HepG2 (cell line): ENCODE data around the gene TMEM14A. TPM values are rescaled to one million over a fixed set of nuclear protein-coding genes. Genes with fewer than 3 reads are reported as not detected.

Experiments
- ATAC-seq: fragments of 200-7000 bp; cut with Tn5 transposase; 3 replicates; pipeline ENCODE4 v1.9.1; 2020; ENCODE audit warnings: mild to moderate bottlenecking, moderate library complexity
- BruUV-seq: library from RNA; stranded (reverse); fragments of 400-500 nt; replicated peaks from 2 replicates; lab custom pipeline; 2021; lab: Mats Ljungman, UMichigan
- CTCF ChIA-PET: fragments of 300-600 bp; formaldehyde crosslinking; extraction: SDS; loops from one replicate; lab custom pipeline; 2021; ENCODE audit warnings: low total read pairs, inconsistent platforms, low intra/inter-chr PET ratio; lab: Yijun Ruan, JAX
- POLR2A ChIA-PET: fragments of 350-600 bp; sonication (Branson Sonifier 250); formaldehyde crosslinking; loops from one replicate; lab custom pipeline; 2020; ENCODE audit warnings: antibody characterized with exemption, inconsistent platforms; lab: Yijun Ruan, JAX
- DNase-seq: peaks from one replicate; pipeline ENCODE4 v3.0.0-alpha.2; 2015; ENCODE audit warnings: low spot score
- FAIRE-seq: peaks from 3 replicates; lab custom pipeline; 2011; peaks lifted over from hg19 to GRCh38; lab: Jason Lieb, UNC
- H2AFZ ChIP-seq: one replicate; pipeline ENCODE4 v1.6.1; 2011; ENCODE audit warnings: low read length, inconsistent platforms
- H3K27ac ChIP-seq: fragments of 300-600 bp; 3 replicates; pipeline ENCODE4 v1.8.0; 2011; ENCODE audit warnings: mixed run types, mild to moderate bottlenecking, mixed read lengths, low read length, inconsistent platforms; ENCODE audit not compliant: insufficient read depth; ENCODE audit errors: extremely low read length
- H3K27me3 ChIP-seq, 2 experiments: fragments of 200-600 bp in 1 of 2; 2 replicates in 1 of 2; 3 replicates in 1 of 2; pipeline versions ENCODE4 v1.6.0 to v1.8.0; 2011; ENCODE audit warnings: low read length in 2 of 2, mild to moderate bottlenecking in 2 of 2, moderate library complexity in 2 of 2, inconsistent platforms in 1 of 2; ENCODE audit not compliant: insufficient read depth in 2 of 2, control insufficient read depth in 1 of 2
- H3K36me3 ChIP-seq, 2 experiments: fragments of 200-600 bp in 1 of 2; replicated peaks in 1 of 2; 2 replicates in 1 of 2; 3 replicates in 1 of 2; pipeline versions ENCODE4 v1.5.1 to v1.8.0; 2011; ENCODE audit warnings: low read length in 2 of 2, inconsistent platforms in 1 of 2; ENCODE audit not compliant: insufficient read depth in 2 of 2, control insufficient read depth in 1 of 2
- H3K4me1 ChIP-seq: 2 replicates; pipeline ENCODE4 v1.5.1; 2012; ENCODE audit warnings: low read length, inconsistent platforms; ENCODE audit not compliant: insufficient read depth
- H3K4me2 ChIP-seq: 2 replicates; pipeline ENCODE4 v1.6.0; 2011; ENCODE audit warnings: low read depth, low read length, inconsistent platforms
- H3K4me3 ChIP-seq, 3 experiments: fragments of 200-600 bp in 1 of 3; sonication (generic), shearing (Covaris generic) in 1 of 3; replicated peaks in 1 of 3; 2 replicates each; pipeline ENCODE4 v1.5.1; 2011 to 2016; ENCODE audit warnings: low read length in 3 of 3, inconsistent platforms in 2 of 3, low read depth in 2 of 3, mild to moderate bottlenecking in 2 of 3, control low read depth in 1 of 3, mixed read lengths in 1 of 3; ENCODE audit not compliant: insufficient read depth in 1 of 3
- H3K79me2 ChIP-seq: one replicate; pipeline ENCODE4 v1.6.1; 2011; ENCODE audit warnings: low read length, inconsistent platforms; ENCODE audit not compliant: insufficient read depth
- H3K9ac ChIP-seq: 2 replicates; pipeline ENCODE4 v1.6.0; 2011; ENCODE audit warnings: mild to moderate bottlenecking, low read depth, low read length, inconsistent platforms; ENCODE audit not compliant: insufficient read depth
- H3K9me3 ChIP-seq: 2 replicates; pipeline ENCODE4 v1.5.1; 2012; ENCODE audit warnings: mild to moderate bottlenecking, low read length
- H4K20me1 ChIP-seq: 2 replicates; pipeline ENCODE4 v1.6.0; 2011; ENCODE audit warnings: inconsistent platforms, mild to moderate bottlenecking, low read length, moderate library complexity; ENCODE audit not compliant: insufficient read depth
- JUN ChIP-seq: sonication (generic); formaldehyde crosslinking; IDR thresholded peaks from 2 replicates; pipeline ENCODE4 v1.4.0; 2020; ENCODE audit warnings: mild to moderate bottlenecking, missing genetic modification reagents
- KAT8 ChIP-seq: IDR thresholded peaks from 2 replicates; pipeline ENCODE4 v1.6.1; 2016; ENCODE audit warnings: missing genetic modification reagents, missing compliant biosample characterization
- MED8 ChIP-seq: sonication (generic); formaldehyde crosslinking; IDR thresholded peaks from 2 replicates; pipeline ENCODE4 v1.8.1; 2023; ENCODE audit warnings: mild to moderate bottlenecking, missing genetic modification reagents; ENCODE audit not compliant: insufficient replicate concordance
- NBN ChIP-seq: fragments of 450-650 bp; conservative IDR thresholded peaks from 2 replicates; pipeline ENCODE4 v1.6.1; 2017
- RARG ChIP-seq: sonication (generic); formaldehyde crosslinking; IDR thresholded peaks from 2 replicates; pipeline ENCODE4 v1.4.0; 2020; ENCODE audit warnings: low read depth, mild to moderate bottlenecking, missing genetic modification reagents
- TMF1 ChIP-seq: sonication (generic); formaldehyde crosslinking; IDR thresholded peaks from 2 replicates; pipeline ENCODE4 v1.8.1; 2022; ENCODE audit warnings: low read depth, missing genetic modification reagents
- ZBTB42 ChIP-seq: sonication (generic); formaldehyde crosslinking; IDR thresholded peaks from 2 replicates; pipeline ENCODE4 v1.5.0; 2020; ENCODE audit warnings: mild to moderate bottlenecking, missing genetic modification reagents
- ZNF234 ChIP-seq: sonication (generic); formaldehyde crosslinking; conservative IDR thresholded peaks from 2 replicates; pipeline ENCODE4 v1.5.1; 2020; ENCODE audit warnings: mild to moderate bottlenecking, missing genetic modification reagents
- WGBS: methylation state at CpG from one replicate; pipeline ENCODE4 v1.1.6; 2017; ENCODE audit warnings: low lambda C conversion rate; 5-methylcytosine and 5-hydroxymethylcytosine counted together
- in situ Hi-C: cut with HindIII; loops from 2 replicates; pipeline ENCODE4 v1.10.0; 2017; ENCODE audit warnings: low pct_unique_long_range_greater_than_20kb; ENCODE audit not compliant: extremely low pct_ligation_motif_present
- intact Hi-C: fragments of 100-400 bp; cut with micrococcal nuclease; formaldehyde crosslinking; loops from one replicate; pipeline ENCODE4 v1.10.0; 2022; ENCODE audit not compliant: unreplicated experiment
- polyA plus RNA-seq, 8 experiments: library from polyadenylated mRNA; depleted of rRNA in 3 of 8; stranded (reverse) in 7 of 8; unstranded in 1 of 8; fragments of >200 nt; fragmentation: Illumina TruSeq in 4 of 8; extraction: Trizol in 4 of 8; gene quantifications; 2 replicates each; pipeline versions ENCODE4 v1.2.1 to v1.2.3, GENCODE V29; 2011 to 2016; ENCODE audit warnings: low read depth in 4 of 8, missing spikeins in 1 of 8, mixed read lengths in 1 of 8; ENCODE audit not compliant: insufficient read depth in 1 of 8
- total RNA-seq, 5 experiments: library from RNA; depleted of rRNA; stranded (reverse); fragments of >200 nt; fragmentation: Illumina TruSeq; extraction: Trizol; gene quantifications; 2 replicates each; pipeline ENCODE4 v1.2.3, GENCODE V29; 2016; ENCODE audit warnings: low read depth in 1 of 5
- TF ChIP-seq, protein P1 (sequence below): IDR thresholded peaks from 2 replicates; pipeline ENCODE4 v1.6.1; 2016; ENCODE audit warnings: missing genetic modification reagents, missing compliant biosample characterization
- TF ChIP-seq, protein P2 (sequence below): sonication (generic); formaldehyde crosslinking; IDR thresholded peaks from 2 replicates; pipeline ENCODE4 v1.5.1; 2020; ENCODE audit warnings: missing genetic modification reagents, mild to moderate bottlenecking, borderline replicate concordance
- TF ChIP-seq, protein P3 (sequence below): sonication (generic); formaldehyde crosslinking; IDR thresholded peaks from 2 replicates; pipeline ENCODE4 v1.8.1; 2023; ENCODE audit warnings: mild to moderate bottlenecking, inconsistent platforms, moderate library complexity, missing genetic modification reagents, borderline replicate concordance

The TMEM14A gene
- total and polyA plus RNA-seq, 2 of the 13 experiments (the other 11 are each of a cell fraction or from before 2014, with no cell fraction given) = 24.6 to 73.7 TPM

DNA sequence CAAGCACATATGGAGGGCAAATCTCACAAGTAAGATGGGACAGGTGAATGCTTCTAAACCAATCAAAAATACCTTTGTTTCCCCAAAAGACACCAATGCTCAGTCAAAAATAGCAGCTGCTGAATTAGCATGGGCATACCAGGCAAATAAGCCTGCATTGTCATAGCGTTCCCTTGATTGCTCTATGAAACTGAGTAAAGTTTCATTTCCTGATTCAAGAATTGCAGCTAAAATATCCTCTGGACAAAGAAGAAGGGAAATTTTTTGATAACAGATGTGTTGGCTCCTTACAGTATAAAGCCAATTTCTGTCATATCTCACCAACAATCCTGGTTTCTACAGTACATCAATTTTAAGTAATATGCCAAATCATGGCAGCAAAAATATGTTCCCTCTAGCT is 3.3 kb upstream of the TMEM14A start:
- WGBS = 95% methylated on average over 1 of the region's 1 CpG
- Histone ChIP-seq H3K27me3 (no peaks in the 10 kb centered on the region; a peak in 1 of 5 replicates), H3K4me2 (no peak overlapping the region), H3K27ac (no peak overlapping the region), H3K4me3 (no peak overlapping the region), H3K9me3 (no peaks in the 10 kb centered on the region), H3K79me2 (peaks cover 32% of the 10 kb centered on the region), H2AFZ (no peak overlapping the region)
- ChIA-PET CTCF (no interaction called here), POLR2A (no interaction called here)
- in situ Hi-C loops = loop anchor here (10.0 to 25.0 kb wide), 2 partner anchors 383 to 505 kb away; partner anchors contain the start of gene MCM3
- FAIRE-seq = no peak
- TF ChIP-seq, protein P1, sequence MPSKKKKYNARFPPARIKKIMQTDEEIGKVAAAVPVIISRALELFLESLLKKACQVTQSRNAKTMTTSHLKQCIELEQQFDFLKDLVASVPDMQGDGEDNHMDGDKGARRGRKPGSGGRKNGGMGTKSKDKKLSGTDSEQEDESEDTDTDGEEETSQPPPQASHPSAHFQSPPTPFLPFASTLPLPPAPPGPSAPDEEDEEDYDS (CRISPR knock-in tag) = no peak
- no peak for TF ChIP-seq NBN
- no peak for TF ChIP-seq RARG (CRISPR knock-in tag)
- no peak for TF ChIP-seq JUN (CRISPR knock-in tag)
- TF ChIP-seq, protein P2, sequence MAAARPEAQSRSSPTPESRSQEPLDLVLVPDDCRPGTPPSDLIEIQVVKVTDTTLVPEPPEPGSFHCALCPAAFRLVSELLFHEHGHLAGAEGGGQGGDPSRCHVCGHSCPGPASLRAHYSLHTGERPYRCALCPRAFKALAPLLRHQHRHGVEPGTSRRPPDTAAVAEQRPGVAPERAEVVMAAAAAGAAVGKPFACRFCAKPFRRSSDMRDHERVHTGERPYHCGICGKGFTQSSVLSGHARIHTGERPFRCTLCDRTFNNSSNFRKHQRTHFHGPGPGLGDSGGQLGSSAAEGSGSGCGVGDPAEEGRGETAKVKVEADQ (CRISPR knock-in tag) = no peak
- TF ChIP-seq, all 625 proteins: peak for 0
- Histone ChIP-seq H3K9ac (no peak overlapping the region), H4K20me1 (no peaks in the 10 kb centered on the region), H3K36me3 (peaks cover 0 to 1% of the 10 kb centered on the region in 2 experiments; a peak in 1 of 5 replicates), H3K4me1 (peaks cover 69% of the 10 kb centered on the region)
- DNase-seq (no peak), ATAC-seq (no peak)
- intact Hi-C loops = loop anchor here (10.0 kb wide), 1 partner anchor 153 kb away; no protein-coding TSS in a partner anchor
- no TSS peak for BruUV-seq

DNA sequence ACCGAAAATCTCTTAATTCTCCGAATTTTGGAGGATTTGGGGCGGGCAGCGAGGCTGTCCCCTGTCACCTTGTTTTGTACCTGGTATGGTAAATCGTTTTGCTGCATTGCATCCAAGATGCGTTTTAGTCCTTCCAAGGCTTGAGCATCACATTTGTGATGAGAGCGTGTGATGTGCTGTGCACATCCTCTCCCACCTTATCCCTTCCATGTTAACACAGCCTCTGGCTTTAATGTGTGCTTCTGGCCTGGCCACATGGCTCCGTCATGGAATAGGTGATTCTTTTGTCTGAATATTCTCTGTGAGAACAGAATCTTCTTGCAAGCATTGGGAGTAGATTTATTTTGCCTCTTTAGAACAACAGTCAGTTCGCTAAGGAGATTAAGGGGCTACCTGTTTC is 763 bp downstream of the TMEM14A start:
- POLR2A ChIA-PET = interaction anchor here (0.6 to 1.2 kb wide), 3 partner anchors 75 to 388 kb away, joined by 3 read pairs; no protein-coding TSS in a partner anchor
- CTCF ChIA-PET = no interaction called here
- WGBS = 65% methylated on average over 9 of the region's 9 CpGs
- Histone ChIP-seq H3K79me2 (peaks cover 10% of the 10 kb centered on the region), H3K9me3 (no peaks in the 10 kb centered on the region), H3K4me3 (peak overlapping the region; percentile 60 to 80 (median 69)), H4K20me1 (no peaks in the 10 kb centered on the region), H3K27me3 (no peaks in the 10 kb centered on the region; a peak in 1 of 5 replicates), H3K27ac (no peak overlapping the region), H2AFZ (no peak overlapping the region), H3K4me2 (peak overlapping the region; percentile 94), H3K4me1 (peaks cover 45% of the 10 kb centered on the region), H3K36me3 (peaks cover 0 to 1% of the 10 kb centered on the region in 2 experiments; a peak in 2 of 5 replicates), H3K9ac (peak overlapping the region; percentile 58; the same call in 1 of the 2 replicates)
- no peak for FAIRE-seq
- in situ Hi-C loops = loop anchor here (25.0 kb wide), 1 partner anchor 509 kb away; no protein-coding TSS in a partner anchor
- BruUV-seq = no TSS peak
- TF ChIP-seq ZNF234 (CRISPR knock-in tag) = no peak
- TF ChIP-seq MED8 = no peak
- TF ChIP-seq, protein P3, sequence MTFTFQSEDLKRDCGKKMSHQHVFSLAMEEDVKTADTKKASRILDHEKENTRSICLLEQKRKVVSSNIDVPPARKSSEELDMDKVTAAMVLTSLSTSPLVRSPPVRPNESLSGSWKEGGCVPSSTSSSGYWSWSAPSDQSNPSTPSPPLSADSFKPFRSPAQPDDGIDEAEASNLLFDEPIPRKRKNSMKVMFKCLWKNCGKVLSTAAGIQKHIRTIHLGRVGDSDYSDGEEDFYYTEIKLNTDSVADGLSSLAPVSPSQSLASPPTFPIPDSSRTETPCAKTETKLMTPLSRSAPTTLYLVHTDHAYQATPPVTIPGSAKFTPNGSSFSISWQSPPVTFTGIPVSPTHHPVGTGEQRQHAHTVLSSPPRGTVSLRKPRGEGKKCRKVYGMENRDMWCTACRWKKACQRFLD = 0 out of 2 replicates have a peak, but pooled peaks have one; percentile 4
- TF ChIP-seq TMF1 = 0 out of 2 replicates have a peak, but pooled peaks have one; percentile 15
- TF ChIP-seq ZBTB42 (CRISPR knock-in tag) = 0 out of 2 replicates have a peak, but pooled peaks have one; percentile 26
- no peak for TF ChIP-seq KAT8
- no peak for ATAC-seq
- no peak for DNase-seq
- intact Hi-C loops = loop anchor here (2.0 kb wide), 2 partner anchors 53 to 323 kb away; partner anchors contain the start of gene GSTA4
